Activated T-helper 9 cell treated with anti-CD3 and anti-CD28 coated beads, Interleukin-2, amount 50 U/mL, for 16 hours (primary cell): ENCODE data around the gene VPS16.

Experiments
- DNase-seq: peaks from one replicate; pipeline ENCODE4 v3.0.0-alpha.2; 2020; ENCODE audit warnings: low read depth

Gene VPS16

DNA sequence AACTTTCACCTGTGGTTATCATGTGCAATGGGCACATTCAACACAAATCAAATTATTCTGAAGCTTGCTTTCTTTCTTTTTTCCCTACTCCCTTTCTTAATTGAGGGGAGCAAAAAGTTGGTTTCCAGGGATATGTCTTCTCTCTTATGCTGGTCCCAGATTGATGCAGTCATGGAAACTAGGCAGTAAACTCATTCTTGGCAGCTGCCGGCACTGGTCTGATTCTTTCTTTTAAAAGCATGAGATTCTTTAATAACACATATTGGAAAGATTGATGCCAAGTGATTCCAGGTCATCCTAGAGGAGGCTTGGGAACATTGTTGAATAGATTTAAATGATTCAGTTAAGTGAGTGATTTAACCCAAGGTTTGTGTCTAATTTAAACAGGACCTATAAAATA, 61.7 kb downstream of the VPS16 start:
- DNase-seq = no peak

DNA sequence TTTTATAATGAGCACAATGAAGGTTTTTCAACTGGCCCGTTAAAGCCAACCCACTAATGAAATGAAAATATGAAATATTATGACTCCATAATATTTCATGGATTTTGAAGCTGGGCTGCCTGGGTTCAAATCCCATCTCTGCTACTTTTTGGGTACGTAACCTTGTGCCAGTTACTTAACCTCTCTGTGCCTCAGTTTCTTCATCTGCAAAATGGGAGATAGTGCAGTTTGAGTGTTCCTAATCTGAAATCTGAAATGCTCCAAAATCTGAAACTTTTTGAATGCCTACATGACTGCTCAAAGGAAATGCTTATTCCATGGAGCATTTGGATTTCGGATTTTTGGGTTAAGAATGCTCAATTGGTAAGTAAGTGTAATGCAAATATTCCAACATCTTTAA, 62.3 kb downstream of the VPS16 start:
- no peak for DNase-seq

DNA sequence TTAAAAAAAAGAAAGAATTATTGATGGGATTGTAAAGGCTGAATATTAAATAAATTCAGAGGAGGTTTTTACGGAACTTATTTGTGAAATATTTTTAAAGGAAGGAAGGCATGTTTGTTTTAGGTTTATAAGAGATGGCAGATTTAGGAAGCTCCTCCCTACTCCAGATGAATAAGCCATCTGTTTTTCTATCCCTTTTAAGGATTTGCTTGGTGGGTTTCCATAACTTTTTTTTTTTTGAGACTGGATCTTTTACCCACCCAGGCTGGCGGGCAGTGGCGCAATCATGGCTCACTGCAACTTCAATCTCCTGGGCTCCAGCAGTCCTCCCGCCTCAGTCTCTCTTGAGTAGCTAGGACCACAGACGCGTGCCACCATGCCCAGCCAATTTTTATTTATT, 63.1 kb downstream of the VPS16 start:
- DNase-seq = no peak

DNA sequence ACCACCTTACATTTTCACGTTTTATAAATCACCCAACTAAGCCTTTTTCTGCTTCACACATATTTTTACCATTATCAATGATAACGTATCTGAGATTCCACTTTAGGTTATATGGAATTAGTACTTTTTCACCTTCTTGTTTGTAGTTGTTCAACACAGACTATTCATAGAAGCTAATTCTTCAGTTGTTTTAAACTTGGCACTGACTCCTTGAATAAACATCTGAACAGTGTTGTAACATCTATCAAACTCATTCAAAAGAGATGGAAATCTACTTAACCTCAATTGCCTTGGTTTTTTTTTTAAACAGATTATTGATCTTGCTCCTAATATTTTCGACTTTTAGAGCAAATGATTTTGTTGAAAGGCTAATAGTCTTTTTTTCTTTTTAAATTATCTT, 67.0 kb downstream of the VPS16 start:
- no peak for DNase-seq

DNA sequence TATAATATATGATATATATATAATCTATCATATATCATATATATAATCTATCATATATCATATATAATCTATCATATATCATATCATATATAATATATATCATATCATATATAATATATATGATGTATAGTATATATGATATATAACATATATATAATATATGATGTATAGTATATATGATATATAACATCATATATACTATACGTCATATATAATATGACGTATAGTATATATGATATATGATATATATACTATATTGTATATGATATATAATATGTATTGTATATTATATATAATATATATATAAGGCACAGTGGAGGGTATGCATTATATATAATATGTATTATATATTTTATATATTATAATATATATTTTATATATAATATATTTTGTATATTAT, 69.4 kb downstream of the VPS16 start:
- DNase-seq = no peak

DNA sequence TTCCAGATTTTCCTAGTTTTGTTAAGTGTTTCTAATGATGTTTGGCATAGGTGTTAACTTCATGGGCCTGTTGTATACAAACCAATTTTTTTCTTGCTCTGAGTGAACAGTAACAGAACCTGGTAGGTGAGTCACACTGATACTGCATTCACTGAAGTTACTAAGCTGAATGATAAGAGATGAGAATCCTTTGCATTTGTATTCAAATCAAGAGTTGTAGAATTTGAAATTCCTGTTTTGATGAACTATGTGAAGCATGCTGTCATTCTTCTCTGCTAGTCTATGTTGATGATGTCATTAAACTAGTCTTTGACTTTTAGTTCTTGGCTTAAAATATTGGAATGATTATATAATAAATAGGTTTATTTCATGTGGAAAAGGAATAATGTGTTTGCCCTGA, 70.7 kb downstream of the VPS16 start:
- no peak for DNase-seq

DNA sequence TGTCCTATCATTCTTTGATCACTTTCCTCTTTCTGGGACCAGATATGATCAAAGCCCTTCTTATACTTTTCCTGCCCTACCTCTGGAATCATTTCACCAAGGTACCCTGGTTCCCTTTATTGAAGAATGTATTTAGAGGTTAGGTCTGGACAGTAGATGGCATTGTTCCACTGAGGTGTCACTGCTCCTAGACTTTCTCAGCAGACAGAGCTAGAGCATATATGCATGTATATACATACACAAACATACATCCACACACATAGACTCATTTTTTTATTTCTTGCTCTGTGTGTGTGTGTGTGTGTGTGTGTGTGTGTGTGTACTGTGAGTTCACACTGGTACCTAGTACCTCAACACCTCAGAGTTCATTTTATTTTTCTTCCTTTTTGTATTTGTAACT, 73.6 kb downstream of the VPS16 start:
- no peak for DNase-seq
